ENCODE measurements around the gene TIMM10.

Gene TIMM10

GRCh38 chr11:57502376-57502775, 28.2 kb downstream of the TIMM10 start:
- no peak for DNase-seq

- DNase-seq: no peak
Observed at GRCh38 chr11:57501953-57502352, 28.6 kb downstream of the TIMM10 start.

DNA sequence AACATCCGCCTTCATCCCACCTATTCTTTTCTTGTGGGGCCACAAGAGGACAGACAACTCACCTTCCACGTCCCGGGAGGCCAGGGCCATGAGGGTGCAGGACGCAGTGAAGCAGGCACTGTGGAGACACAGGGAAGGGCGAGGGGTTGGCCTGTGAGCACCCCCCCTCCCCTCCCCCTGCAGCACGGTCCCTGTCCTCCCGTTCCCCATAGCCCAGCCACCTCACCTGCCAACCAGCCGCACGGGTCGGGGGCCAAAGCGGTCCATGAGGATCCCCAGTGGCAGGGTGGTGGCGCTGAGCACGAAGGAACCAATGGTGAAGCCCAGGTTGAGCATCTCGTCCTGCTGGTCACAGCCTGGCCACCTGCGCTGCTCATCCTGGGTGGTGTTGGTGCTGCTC, 29.6 kb downstream of the TIMM10 start:
- no peak for DNase-seq

GRCh38 chr11:57500515-57500914, 30.0 kb downstream of the TIMM10 start:
- no peak for DNase-seq

GRCh38 chr11:57499983-57500461, 30.5 kb downstream of the TIMM10 start:
- no peak for DNase-seq

DNA sequence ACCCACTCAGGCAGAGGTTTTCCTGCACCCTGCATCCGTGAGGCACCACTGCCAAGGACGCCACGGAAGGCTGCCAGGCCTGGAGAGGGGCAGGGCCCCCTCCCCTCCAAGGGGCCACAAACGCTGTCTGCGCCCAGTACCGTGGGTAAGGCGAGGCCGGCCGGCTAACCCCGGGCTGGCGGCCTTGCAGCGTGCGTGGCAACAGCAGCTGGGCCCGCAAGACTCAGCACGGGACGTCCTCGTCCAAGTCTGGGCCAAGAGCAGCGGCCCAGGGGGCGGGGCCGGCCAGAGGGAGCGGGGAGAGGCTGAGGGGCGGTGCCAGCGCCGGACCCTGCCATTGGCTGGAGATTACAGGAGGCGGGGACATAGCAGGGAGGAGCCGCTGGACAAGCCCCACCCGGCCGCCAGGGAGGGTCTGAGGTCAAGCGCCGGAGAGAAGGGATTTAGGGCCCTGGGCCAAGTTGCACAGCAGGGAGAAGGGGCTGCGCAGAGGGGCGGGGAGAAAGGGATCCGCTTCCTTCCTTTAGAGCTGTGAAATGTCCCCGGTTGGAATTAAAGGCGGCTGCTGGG, 31.1 kb downstream of the TIMM10 start:
- peak; percentile 63 for DNase-seq

- no peak for DNase-seq
Observed at GRCh38 chr11:57498540-57498939, 32.0 kb downstream of the TIMM10 start.

GRCh38 chr11:57497303-57498247, 33.0 kb downstream of the TIMM10 start:
- DNase-seq: no peak

DNA sequence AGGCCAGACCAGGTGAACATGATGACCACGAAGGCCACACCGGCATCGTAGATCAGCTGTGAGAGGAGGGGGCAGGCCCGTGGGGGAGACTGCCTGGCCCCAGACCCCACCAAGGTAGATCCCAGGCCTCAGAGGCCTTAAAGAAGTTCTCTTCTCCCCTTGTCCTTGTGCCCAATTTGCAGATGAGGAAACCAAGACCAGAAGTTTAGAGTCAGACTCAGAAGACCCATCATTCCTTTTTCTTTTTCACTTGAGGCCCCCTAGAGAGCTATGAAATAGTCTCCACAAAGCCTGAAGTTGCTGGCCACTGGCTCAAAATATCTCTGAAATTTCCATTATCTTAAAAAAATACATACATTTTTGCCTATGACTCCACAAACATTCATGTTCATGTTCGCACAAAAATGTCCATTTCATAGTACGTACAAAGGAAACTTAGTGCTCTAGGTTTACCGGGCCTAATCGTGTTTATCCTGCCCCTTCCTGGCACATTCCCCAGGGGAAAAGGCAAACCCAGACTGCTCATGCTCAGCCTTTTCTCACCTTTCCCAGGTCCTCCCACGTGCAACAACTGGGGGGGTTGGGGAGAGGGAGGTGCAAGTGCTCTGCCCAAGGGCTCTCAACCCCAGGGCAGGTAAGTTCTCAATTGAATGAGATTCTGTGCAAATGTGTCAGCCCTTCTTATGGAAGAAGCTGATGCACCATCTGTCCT, 34.3 kb downstream of the TIMM10 start:
- no peak for DNase-seq

GRCh38 chr11:57493507-57494503, 36.7 kb downstream of the TIMM10 start:
- DNase-seq: peak; percentile 71

DNA sequence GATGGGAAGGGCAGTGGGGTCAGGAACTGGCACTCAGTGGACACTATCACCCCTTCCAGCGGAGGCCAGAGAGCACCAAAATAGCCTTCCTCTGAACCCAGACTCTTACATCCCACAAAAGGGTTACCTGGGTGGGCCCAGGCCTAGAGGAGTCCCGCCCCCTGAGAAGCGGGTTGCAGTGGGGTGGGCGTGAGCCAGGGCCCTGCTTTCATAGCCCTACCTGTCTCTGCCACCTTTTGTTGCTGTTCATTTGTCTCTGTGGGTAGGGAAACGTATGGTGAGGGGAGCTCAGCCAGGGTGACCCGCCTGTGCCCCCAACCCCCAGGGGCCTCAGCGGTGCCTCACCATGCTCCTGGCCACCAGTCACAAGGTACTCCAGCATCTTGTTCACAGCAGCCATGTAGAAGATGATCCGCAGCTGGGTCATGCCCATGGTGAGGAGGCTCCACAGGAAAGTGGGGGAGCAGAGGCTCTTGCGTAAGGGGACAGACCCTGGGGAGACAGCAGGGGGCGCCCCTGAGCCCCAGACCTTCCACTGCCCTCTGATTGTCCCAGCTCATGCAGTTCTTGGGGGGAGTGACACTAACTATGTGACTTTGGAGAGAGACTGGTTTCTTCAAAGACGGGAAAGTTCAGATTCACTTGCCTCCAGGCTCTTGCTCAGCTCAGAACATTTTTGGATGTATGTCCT, 39.0 kb downstream of the TIMM10 start:
- peak; percentile 3 for DNase-seq

- DNase-seq: no peak
Observed at GRCh38 chr11:57490456-57491248, 39.9 kb downstream of the TIMM10 start.

DNA sequence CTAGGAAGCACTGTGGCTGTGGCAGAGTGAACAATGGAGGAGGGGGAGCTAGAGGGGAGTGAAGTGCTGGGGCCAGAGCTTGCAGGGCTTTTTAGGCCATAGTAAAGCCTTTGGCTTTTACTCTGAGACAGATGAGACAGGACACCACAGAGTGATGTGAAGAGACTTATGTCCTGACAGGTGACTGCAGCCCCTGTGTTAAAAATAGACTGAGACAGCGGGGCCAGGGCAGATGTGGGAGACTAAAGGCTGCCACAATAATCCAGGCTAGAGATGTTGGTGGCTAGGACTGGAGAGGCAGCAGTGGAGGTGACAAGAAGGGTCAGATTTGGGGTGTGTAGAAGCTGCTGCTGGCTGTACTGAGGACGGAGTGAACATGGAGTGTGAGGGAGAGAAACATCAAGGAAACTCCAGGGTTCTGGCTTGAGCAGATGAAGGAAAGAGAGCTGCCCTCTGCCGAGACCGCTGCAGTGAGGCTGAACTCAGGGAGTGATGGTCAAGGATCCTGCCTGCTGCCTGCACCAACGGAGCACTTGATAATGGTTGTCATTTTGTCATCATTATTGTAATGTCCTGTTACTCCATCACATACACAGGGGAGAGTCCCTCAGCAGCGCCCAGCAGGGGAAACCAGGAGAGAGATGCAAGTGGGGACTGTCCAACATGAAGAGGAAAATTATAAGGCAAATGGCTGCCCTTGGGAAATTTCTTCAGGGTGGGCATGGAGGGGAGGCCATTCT, 42.5 kb downstream of the TIMM10 start:
- no peak for DNase-seq

- DNase-seq: no peak
Observed at GRCh38 chr11:57487021-57487778, 43.4 kb downstream of the TIMM10 start.

- no peak for DNase-seq
Observed at GRCh38 chr11:57485217-57485990, 45.1 kb downstream of the TIMM10 start.

DNA sequence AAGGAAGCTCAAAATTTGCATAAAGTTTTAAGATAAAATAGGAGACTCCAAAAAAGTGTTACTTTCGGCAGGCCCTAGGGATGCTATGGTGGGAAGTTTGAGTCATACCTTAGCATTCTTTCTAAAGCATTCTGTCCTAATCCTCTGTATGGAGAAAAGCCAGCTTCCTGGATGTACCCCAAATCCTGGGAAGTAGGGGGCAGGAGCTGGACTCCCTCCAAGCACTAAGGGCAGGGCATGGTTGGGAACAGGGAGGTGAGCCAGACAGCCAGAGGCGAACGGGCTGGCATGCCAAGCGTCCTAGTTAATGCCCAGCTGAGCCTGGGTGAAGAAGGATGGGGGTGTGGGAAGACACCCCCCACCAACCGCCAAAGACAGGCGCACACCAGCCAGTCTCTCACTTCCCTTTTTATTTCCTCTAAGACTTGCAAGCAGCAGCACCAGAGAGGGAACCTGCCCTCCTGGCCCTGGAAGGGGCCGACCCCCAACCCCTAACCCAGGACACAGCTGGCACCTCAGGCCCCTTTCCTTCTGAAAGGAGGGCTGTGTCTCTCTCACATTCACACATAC, 46.3 kb downstream of the TIMM10 start:
- no peak for DNase-seq

GRCh38 chr11:57483562-57483918, 47.0 kb downstream of the TIMM10 start:
- DNase-seq: no peak
